HCT116 (cell line): ENCODE results near the gene ITGAV. TPM values are rescaled to one million over a fixed set of nuclear protein-coding genes. Genes with fewer than 3 reads are reported as not detected.

Experiments
- ATAC-seq: fragments of 200-7000 bp; cut with Tn5 transposase; 2 replicates; pipeline ENCODE4 v1.9.1; 2020; ENCODE audit warnings: mild to moderate bottlenecking, moderate library complexity
- BruUV-seq: library from RNA; stranded (reverse); fragments of 400-500 nt; replicated peaks from 2 replicates; lab custom pipeline; 2021; lab: Mats Ljungman, UMichigan
- CTCF ChIA-PET: fragments of 300-600 bp; sonication (Branson Sonifier 250); formaldehyde crosslinking; loops from one replicate; lab custom pipeline; 2021; ENCODE audit warnings: antibody characterized with exemption; lab: Charles Lee
- POLR2A ChIA-PET: fragments of 300-600, 350-600 bp; sonication (Branson Sonifier 250); formaldehyde crosslinking; loops from one replicate; lab custom pipeline; 2021; ENCODE audit warnings: antibody characterized with exemption; lab: Charles Lee
- RAD21 ChIA-PET, 2 experiments: fragments of 300-600 bp; sonication (Branson Sonifier 250); formaldehyde crosslinking; loops; one replicate each; lab custom pipeline; 2023; ENCODE audit warnings: low total read pairs in 2 of 2; ENCODE audit not compliant: uncharacterized antibody in 2 of 2, unreplicated experiment in 2 of 2, low non-redundant PET in 1 of 2; lab: Charles Lee
- DNase-seq: peaks from one replicate; pipeline ENCODE4 v3.0.0-alpha.2; 2010; ENCODE audit warnings: low read depth, low spot score
- H2AFZ ChIP-seq: fragments of 200-600 bp; shearing (Covaris generic), sonication (generic); 2 replicates; pipeline ENCODE4 v1.6.1; 2017; ENCODE audit warnings: low read depth, mixed run types, mixed read lengths, antibody characterized with exemption, low read length; ENCODE audit not compliant: poor library complexity, severe bottlenecking
- H3K27ac ChIP-seq: 2 replicates; pipeline ENCODE4 v1.5.1; 2012; ENCODE audit warnings: low read depth, low read length
- H3K27me3 ChIP-seq: fragments of 200-600 bp; sonication (generic); 2 replicates; pipeline ENCODE4 v1.6.1; 2016; ENCODE audit warnings: mixed run types, low read length, mixed read lengths; ENCODE audit not compliant: insufficient read depth
- H3K36me3 ChIP-seq, 2 experiments: fragments of 200-500 bp in 1 of 2; fragments of 200-600 bp in 1 of 2; sonication (Bioruptor generic) in 1 of 2; sonication (generic) in 1 of 2; 2 replicates each; pipeline versions ENCODE4 v1.5.1 to v1.6.1; 2014 to 2016; ENCODE audit warnings: low read length in 2 of 2, inconsistent platforms in 1 of 2, mixed read lengths in 1 of 2, mixed run types in 1 of 2; ENCODE audit not compliant: insufficient read depth in 2 of 2, control insufficient read depth in 1 of 2
- H3K4me1 ChIP-seq, 2 experiments: fragments of 200-600 bp in 1 of 2; sonication (generic) in 1 of 2; 2 replicates each; pipeline versions ENCODE4 v1.5.1 to v1.6.1; 2012 to 2017; ENCODE audit warnings: low read length in 2 of 2, inconsistent platforms in 1 of 2, mild to moderate bottlenecking in 1 of 2, mixed read lengths in 1 of 2, mixed run types in 1 of 2, moderate library complexity in 1 of 2; ENCODE audit not compliant: insufficient read depth in 2 of 2, control insufficient read depth in 1 of 2
- H3K4me2 ChIP-seq: fragments of 200-600 bp; sonication (generic); 2 replicates; pipeline ENCODE4 v1.6.1; 2017; ENCODE audit warnings: mixed run types, low read length, mixed read lengths
- H3K4me3 ChIP-seq, 2 experiments: fragments of 200-600 bp in 1 of 2; sonication (generic) in 1 of 2; replicated peaks in 1 of 2; 2 replicates each; pipeline ENCODE4 v1.5.1; 2011 to 2016; ENCODE audit warnings: low read length in 2 of 2, control low read depth in 1 of 2, low read depth in 1 of 2, mild to moderate bottlenecking in 1 of 2, mixed read lengths in 1 of 2, mixed run types in 1 of 2
- H3K79me2 ChIP-seq: fragments of 200-600 bp; sonication (generic); 2 replicates; pipeline ENCODE4 v1.6.1; 2017; ENCODE audit warnings: mild to moderate bottlenecking, mixed run types, low read length, moderate library complexity, mixed read lengths; ENCODE audit not compliant: insufficient read depth
- H3K9ac ChIP-seq: fragments of 200-600 bp; sonication (generic); 2 replicates; pipeline ENCODE4 v1.6.1; 2016; ENCODE audit warnings: low read length, mixed read lengths
- H3K9me2 ChIP-seq: fragments of 200-600 bp; sonication (generic), shearing (Covaris generic); 2 replicates; pipeline ENCODE4 v1.6.1; 2017; ENCODE audit warnings: mixed run types, mild to moderate bottlenecking, moderate library complexity; ENCODE audit not compliant: insufficient read depth
- H3K9me3 ChIP-seq, 2 experiments: fragments of 200-500 bp in 1 of 2; fragments of 200-600 bp in 1 of 2; sonication (Bioruptor generic) in 1 of 2; sonication (generic) in 1 of 2; 2 replicates each; pipeline ENCODE4 v1.6.1; 2014 to 2017; ENCODE audit warnings: low read length in 2 of 2, mixed read lengths in 2 of 2, inconsistent platforms in 1 of 2, low read depth in 1 of 2, mild to moderate bottlenecking in 1 of 2, mixed run types in 1 of 2, moderate library complexity in 1 of 2; ENCODE audit not compliant: control insufficient read depth in 1 of 2, insufficient read depth in 1 of 2
- H4K20me1 ChIP-seq: fragments of 200-600 bp; sonication (generic), shearing (Covaris generic); 2 replicates; pipeline ENCODE4 v1.6.1; 2017; ENCODE audit warnings: mixed run types, mild to moderate bottlenecking, moderate library complexity; ENCODE audit not compliant: insufficient read depth
- EGR1 ChIP-seq: IDR thresholded peaks from 2 replicates; pipeline ENCODE4 v1.6.1; 2012; ENCODE audit warnings: low read depth
- ELF1 ChIP-seq: IDR thresholded peaks from 2 replicates; pipeline ENCODE4 v1.6.1; 2012; ENCODE audit warnings: low read depth, borderline replicate concordance
- EZH2 ChIP-seq: fragments of 200-600 bp; sonication (generic); IDR thresholded peaks from 2 replicates; pipeline ENCODE4 v1.6.1; 2017; ENCODE audit warnings: antibody characterized with exemption, mixed run types
- EZH2phosphoT487 ChIP-seq: fragments of 200-600 bp; IDR thresholded peaks from 2 replicates; pipeline ENCODE4 v1.6.1; 2018; ENCODE audit warnings: antibody characterized with exemption, borderline replicate concordance
- JUND ChIP-seq: IDR thresholded peaks from 2 replicates; pipeline ENCODE4 v1.6.1; 2012
- POLR2A ChIP-seq: IDR thresholded peaks from 2 replicates; pipeline ENCODE4 v1.7.0; 2011; ENCODE audit warnings: borderline replicate concordance; ENCODE audit not compliant: insufficient read depth, insufficient read length; ENCODE audit errors: extremely low read depth
- POLR2AphosphoS5 ChIP-seq: IDR thresholded peaks from 2 replicates; pipeline ENCODE4 v1.6.1; 2011; ENCODE audit warnings: mild to moderate bottlenecking, low read depth, low read length, moderate library complexity
- SIN3A ChIP-seq: IDR thresholded peaks from 2 replicates; pipeline ENCODE4 v1.6.1; 2012; ENCODE audit warnings: low read depth
- SP1 ChIP-seq: IDR thresholded peaks from 2 replicates; pipeline ENCODE4 v1.6.1; 2012; ENCODE audit warnings: low read depth
- SRF ChIP-seq: IDR thresholded peaks from 2 replicates; pipeline ENCODE4 v1.6.1; 2012; ENCODE audit warnings: low read depth
- TCF7L2 ChIP-seq: IDR thresholded peaks from 2 replicates; pipeline ENCODE4 v1.7.0; 2011; ENCODE audit warnings: borderline replicate concordance, inconsistent platforms; ENCODE audit not compliant: insufficient read depth, insufficient read length; ENCODE audit errors: extremely low read depth
- YY1 ChIP-seq: IDR thresholded peaks from 2 replicates; pipeline ENCODE4 v1.6.1; 2011; ENCODE audit warnings: low read length, low read depth, moderate library complexity, mild to moderate bottlenecking; ENCODE audit not compliant: insufficient replicate concordance; ENCODE audit errors: extremely low read depth
- ZFX ChIP-seq: fragments of 450-650 bp; IDR thresholded peaks from 2 replicates; pipeline ENCODE4 v1.6.1; 2017
- ZNF274 ChIP-seq: fragments of 200-500 bp; sonication (Bioruptor generic); IDR thresholded peaks from 2 replicates; pipeline ENCODE4 v1.6.1; 2014; ENCODE audit warnings: mild to moderate bottlenecking, low read depth, low read length, inconsistent platforms
- intact Hi-C: fragments of 100-400 bp; cut with micrococcal nuclease; formaldehyde crosslinking; loops from 2 replicates; pipeline ENCODE4 v1.10.0; 2022
- total RNA-seq: library from RNA; stranded (reverse); gene quantifications from one replicate; pipeline ENCODE4 v1.2.1, GENCODE V29; 2021; ENCODE audit not compliant: unreplicated experiment
- TF ChIP-seq, protein P1 (sequence below): IDR thresholded peaks from 2 replicates; pipeline ENCODE4 v1.6.1; 2012
- TF ChIP-seq, protein P2 (sequence below), 3 experiments: fragments of 200-600 bp in 1 of 3; sonication (generic) in 1 of 3; IDR thresholded peaks in 2 of 3; conservative IDR thresholded peaks in 1 of 3; 2 replicates each; pipeline ENCODE4 v1.5.1; 2012 to 2017; ENCODE audit warnings: low read depth in 2 of 3, low read length in 2 of 3, antibody characterized with exemption in 1 of 3, borderline replicate concordance in 1 of 3, control low read depth in 1 of 3, mild to moderate bottlenecking in 1 of 3, mixed read lengths in 1 of 3, mixed run types in 1 of 3, moderate library complexity in 1 of 3; ENCODE audit not compliant: insufficient read depth in 1 of 3
- TF ChIP-seq, protein P3 (sequence below): IDR thresholded peaks from 2 replicates; pipeline ENCODE4 v1.6.1; 2011; ENCODE audit warnings: mild to moderate bottlenecking, low read length, moderate library complexity; ENCODE audit not compliant: insufficient replicate concordance; ENCODE audit errors: extremely low read depth
- TF ChIP-seq, protein P4 (sequence below): IDR thresholded peaks from 2 replicates; pipeline ENCODE4 v1.6.1; 2012
- TF ChIP-seq, protein P5 (sequence below): IDR thresholded peaks from 2 replicates; pipeline ENCODE4 v1.6.1; 2012; ENCODE audit warnings: low read depth

ITGAV gene
- total RNA-seq, 1 experiment from 2014 or later: 36.3 TPM

DNA sequence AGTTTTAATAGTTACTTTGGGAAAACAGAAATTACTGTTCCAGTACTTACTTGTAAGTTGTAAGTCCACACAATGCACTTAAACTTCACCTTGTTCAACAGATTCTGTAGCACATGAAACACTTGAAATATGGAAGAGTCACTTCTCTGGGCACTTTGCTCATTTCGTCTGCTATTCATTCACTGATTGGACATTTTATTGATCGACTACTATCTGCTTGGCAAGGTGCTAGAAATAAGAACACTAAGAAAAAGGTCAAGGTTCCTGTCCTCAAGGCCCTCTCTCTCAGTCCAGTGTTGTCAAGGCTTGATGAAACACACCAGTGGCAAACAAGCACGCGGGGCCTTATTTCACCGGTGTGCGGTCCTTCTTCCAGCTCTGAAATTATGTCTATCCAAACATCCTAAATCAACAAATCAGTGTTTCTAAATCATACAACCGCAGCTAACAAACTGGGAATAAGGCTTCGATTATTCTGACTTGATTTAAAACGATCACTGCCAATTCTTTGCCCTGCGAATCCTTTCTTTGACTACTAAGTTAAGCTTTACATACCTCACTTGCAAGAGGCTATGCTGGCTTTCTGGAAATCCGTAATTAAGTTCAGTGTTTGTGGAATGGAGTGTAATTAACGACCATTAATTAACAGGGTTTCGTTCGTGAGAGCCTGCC is 780 bp upstream of the ITGAV start:
- Histone ChIP-seq H3K79me2 (peaks cover 33% of the 10 kb centered on the region), H4K20me1 (no peaks in the 10 kb centered on the region), H3K36me3 (no peaks in the 10 kb centered on the region), H3K27ac (peak overlapping the region; percentile 84), H2AFZ (peak overlapping the region; percentile 99), H3K4me2 (peak overlapping the region; percentile 97), H3K9me3 (no peaks in the 10 kb centered on the region), H3K4me1 (peaks cover 7 to 21% of the 10 kb centered on the region in 2 experiments; a peak in 3 of 4 replicates), H3K9ac (peak overlapping the region; percentile 78), H3K4me3 (peak overlapping the region; percentile 84 to 88), H3K27me3 (no peaks in the 10 kb centered on the region), H3K9me2 (no peaks in the 10 kb centered on the region)
- ChIA-PET POLR2A (interaction anchor here (0.6 to 1.3 kb wide), 6 partner anchors 13 to 103 kb away, joined by 3 to 10 read pairs (median 4); partner anchors contain the start of gene ZC3H15), RAD21 (no interaction called here), CTCF (interaction anchor here (1.6 kb wide), 1 partner anchor 34 kb away, joined by 4 read pairs; no protein-coding TSS in a partner anchor)
- DNase-seq: no peak
- intact Hi-C loops: no loop called here
- TSS peak; percentile 78 for BruUV-seq
- no peak for ATAC-seq
- no peak for TF ChIP-seq POLR2AphosphoS5
- no peak for TF ChIP-seq SRF
- no peak for TF ChIP-seq ZFX
- no peak for TF ChIP-seq JUND
- TF ChIP-seq, protein P1, sequence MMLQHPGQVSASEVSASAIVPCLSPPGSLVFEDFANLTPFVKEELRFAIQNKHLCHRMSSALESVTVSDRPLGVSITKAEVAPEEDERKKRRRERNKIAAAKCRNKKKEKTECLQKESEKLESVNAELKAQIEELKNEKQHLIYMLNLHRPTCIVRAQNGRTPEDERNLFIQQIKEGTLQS: no peak
- no peak for TF ChIP-seq SIN3A
- TF ChIP-seq ZNF274: no peak
- TF ChIP-seq, protein P2, sequence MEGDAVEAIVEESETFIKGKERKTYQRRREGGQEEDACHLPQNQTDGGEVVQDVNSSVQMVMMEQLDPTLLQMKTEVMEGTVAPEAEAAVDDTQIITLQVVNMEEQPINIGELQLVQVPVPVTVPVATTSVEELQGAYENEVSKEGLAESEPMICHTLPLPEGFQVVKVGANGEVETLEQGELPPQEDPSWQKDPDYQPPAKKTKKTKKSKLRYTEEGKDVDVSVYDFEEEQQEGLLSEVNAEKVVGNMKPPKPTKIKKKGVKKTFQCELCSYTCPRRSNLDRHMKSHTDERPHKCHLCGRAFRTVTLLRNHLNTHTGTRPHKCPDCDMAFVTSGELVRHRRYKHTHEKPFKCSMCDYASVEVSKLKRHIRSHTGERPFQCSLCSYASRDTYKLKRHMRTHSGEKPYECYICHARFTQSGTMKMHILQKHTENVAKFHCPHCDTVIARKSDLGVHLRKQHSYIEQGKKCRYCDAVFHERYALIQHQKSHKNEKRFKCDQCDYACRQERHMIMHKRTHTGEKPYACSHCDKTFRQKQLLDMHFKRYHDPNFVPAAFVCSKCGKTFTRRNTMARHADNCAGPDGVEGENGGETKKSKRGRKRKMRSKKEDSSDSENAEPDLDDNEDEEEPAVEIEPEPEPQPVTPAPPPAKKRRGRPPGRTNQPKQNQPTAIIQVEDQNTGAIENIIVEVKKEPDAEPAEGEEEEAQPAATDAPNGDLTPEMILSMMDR (IDR thresholded peaks at IDR 0.05 in 2 of 3, conservative IDR thresholded peaks at IDR 0.05 in 1 of 3; ENCODE audit: borderline replicate concordance in 1 of 3, insufficient read depth in 1 of 3, low read depth in 2 of 3, low read length in 2 of 3): no peak
- TF ChIP-seq, protein P3, sequence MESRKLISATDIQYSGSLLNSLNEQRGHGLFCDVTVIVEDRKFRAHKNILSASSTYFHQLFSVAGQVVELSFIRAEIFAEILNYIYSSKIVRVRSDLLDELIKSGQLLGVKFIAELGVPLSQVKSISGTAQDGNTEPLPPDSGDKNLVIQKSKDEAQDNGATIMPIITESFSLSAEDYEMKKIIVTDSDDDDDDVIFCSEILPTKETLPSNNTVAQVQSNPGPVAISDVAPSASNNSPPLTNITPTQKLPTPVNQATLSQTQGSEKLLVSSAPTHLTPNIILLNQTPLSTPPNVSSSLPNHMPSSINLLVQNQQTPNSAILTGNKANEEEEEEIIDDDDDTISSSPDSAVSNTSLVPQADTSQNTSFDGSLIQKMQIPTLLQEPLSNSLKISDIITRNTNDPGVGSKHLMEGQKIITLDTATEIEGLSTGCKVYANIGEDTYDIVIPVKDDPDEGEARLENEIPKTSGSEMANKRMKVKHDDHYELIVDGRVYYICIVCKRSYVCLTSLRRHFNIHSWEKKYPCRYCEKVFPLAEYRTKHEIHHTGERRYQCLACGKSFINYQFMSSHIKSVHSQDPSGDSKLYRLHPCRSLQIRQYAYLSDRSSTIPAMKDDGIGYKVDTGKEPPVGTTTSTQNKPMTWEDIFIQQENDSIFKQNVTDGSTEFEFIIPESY: no peak
- TF ChIP-seq EGR1: no peak
- no peak for TF ChIP-seq ELF1
- TF ChIP-seq POLR2A: no peak
- no peak for TF ChIP-seq EZH2
- TF ChIP-seq YY1: no peak
- no peak for TF ChIP-seq TCF7L2
- TF ChIP-seq, protein P4, sequence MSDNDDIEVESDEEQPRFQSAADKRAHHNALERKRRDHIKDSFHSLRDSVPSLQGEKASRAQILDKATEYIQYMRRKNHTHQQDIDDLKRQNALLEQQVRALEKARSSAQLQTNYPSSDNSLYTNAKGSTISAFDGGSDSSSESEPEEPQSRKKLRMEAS: no peak
- TF ChIP-seq, protein P5, sequence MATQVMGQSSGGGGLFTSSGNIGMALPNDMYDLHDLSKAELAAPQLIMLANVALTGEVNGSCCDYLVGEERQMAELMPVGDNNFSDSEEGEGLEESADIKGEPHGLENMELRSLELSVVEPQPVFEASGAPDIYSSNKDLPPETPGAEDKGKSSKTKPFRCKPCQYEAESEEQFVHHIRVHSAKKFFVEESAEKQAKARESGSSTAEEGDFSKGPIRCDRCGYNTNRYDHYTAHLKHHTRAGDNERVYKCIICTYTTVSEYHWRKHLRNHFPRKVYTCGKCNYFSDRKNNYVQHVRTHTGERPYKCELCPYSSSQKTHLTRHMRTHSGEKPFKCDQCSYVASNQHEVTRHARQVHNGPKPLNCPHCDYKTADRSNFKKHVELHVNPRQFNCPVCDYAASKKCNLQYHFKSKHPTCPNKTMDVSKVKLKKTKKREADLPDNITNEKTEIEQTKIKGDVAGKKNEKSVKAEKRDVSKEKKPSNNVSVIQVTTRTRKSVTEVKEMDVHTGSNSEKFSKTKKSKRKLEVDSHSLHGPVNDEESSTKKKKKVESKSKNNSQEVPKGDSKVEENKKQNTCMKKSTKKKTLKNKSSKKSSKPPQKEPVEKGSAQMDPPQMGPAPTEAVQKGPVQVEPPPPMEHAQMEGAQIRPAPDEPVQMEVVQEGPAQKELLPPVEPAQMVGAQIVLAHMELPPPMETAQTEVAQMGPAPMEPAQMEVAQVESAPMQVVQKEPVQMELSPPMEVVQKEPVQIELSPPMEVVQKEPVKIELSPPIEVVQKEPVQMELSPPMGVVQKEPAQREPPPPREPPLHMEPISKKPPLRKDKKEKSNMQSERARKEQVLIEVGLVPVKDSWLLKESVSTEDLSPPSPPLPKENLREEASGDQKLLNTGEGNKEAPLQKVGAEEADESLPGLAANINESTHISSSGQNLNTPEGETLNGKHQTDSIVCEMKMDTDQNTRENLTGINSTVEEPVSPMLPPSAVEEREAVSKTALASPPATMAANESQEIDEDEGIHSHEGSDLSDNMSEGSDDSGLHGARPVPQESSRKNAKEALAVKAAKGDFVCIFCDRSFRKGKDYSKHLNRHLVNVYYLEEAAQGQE: no peak
- no peak for TF ChIP-seq EZH2phosphoT487
- TF ChIP-seq SP1: no peak
